HL-60/S4 treated with phorbol 12-myristate 13-acetate at 8.2 ng/mL for 4 days and 3 days (cell line): ENCODE measurements around the gene FICD.

Experiments used
- in situ Hi-C: fragments of 300-500 bp; cut with MboI; formaldehyde crosslinking; loops from 2 replicates; pipeline ENCODE4 v1.15.0; 2022; ENCODE audit warnings: low sequenced_read_pairs

FICD gene

DNA sequence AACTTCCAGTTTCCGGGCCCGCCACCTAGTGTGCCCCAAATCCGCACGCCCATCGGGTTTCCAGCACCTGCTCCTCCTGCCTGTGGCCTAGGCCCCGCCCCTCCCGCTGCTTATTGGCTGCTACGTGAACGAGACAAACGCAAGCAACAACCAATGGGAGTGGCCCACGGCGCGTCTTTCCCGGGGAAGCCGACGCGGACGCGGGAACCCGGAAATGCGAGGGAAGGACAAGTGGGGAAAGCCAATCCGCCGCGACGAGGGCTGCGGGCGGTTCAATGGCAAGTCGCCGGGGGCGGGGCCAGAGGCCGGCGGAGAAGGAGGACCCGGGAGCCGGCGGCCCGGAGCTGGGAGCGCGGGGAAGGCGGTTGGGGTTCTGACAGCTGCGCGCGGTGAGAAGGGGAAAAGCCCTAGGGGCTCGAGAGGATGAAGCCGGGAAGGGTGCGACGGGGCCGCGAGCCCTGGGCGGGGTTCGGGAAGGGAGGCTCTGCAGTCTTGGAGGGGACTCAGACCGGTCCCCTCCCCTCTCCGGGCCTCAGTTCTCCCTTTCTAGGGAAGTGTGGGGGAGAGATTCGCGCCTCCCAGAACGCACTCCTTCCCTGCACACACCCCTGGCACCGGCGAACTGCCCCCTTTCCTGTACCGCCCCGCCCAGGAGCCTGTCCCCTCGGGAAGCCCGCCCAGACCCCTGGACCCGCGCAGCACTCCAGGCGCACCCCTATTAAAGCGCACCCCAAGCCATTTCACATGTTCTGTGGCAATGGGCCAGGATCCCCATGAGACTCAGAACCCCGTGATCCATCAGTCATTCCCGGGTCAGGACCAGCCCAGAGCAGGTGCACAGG is at the start of gene FICD:
Gene FICD (plus strand): TSS at position 305 of the 842 bp plus-strand sequence. CDS start 1,696 bp downstream, outside the sequence.
- in situ Hi-C loops = no loop called here

DNA sequence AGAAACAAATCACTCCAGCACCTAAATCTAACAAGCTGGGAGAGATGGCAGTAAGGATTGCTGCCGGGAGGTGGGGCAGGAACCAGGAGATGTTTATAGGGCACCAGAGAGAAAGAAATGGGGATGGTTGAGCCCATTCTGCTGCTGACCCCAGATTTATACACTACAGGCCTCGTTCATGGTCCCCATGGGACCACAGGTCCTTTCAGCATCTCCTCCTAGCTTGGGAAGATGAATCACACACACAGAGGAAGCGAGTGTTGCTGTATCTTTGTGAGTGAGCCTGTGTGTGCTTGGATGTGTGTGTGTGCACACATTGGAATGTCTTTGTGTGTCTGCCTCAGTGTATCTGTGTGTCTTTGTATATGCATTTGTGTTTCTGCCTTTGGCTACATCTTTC is 49.7 kb upstream of the FICD start:
- in situ Hi-C loops = no loop called here

DNA sequence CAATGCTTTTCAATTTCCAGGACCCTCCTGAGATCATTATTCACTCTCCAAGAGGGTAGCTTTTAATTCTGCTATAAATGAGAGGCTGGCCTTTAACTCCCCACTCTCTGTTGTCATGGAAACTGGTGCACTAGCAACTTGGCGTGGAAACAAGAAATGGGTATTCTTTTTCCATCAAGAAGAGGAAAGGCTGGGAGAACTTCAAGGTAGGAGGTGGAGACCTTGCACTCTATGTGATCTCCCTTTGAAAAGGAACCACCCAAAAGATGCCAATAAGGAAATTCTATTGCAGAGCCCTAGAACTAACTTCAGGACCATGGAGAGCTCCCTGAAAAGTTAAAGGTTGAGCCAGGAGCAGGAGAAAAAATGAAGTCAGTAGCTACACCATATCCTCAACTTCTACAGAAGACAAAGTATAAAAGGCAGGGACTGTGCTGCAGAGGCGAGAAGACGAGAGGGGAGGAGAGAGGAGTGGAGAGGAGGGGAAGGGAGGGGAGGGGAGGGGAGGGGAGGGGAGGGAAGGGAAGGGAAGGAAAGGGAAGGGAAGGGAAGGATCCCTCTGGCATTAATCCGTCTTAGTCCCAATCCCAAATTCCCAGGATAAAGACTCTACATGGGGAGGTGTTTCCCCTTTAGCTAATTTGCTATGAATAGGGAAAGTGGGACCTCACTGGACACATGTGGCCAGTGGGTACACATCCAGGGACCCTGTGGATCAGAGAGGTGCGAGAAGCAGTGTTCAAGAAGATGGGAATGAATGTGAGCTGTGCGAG is 46.7 kb upstream of the FICD start:
- in situ Hi-C loops = no loop called here

DNA sequence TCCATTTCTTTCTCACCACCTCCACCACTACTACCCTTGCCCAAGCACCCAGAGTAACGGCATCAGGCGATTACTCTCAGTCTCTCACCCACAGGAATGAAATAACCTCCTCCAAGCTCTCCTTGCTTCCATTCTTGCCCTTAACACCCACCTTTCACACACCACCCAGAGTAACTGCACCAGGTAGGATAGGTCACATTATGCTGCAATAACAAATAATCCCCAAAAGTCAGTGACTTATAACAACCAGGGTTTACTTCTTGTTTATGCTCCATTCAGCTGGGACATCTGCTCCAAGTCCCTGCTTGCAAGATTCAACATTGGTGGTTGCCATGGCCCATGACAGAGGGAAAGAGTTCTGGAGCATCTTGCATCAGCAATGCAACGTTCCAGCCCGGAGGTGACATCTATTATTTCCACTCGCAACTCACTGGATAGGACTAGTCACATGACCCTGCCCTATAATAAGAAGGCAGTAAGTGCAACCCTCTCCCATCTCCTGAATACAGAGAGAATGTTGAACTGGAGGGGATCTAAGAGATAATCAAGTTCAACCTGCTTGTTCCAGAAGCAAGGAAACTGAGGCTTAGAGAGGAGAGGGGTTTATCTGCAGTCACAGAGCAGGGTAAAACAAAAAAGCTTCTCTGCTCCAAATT is 41.5 kb upstream of the FICD start:
- in situ Hi-C loops = no loop called here

DNA sequence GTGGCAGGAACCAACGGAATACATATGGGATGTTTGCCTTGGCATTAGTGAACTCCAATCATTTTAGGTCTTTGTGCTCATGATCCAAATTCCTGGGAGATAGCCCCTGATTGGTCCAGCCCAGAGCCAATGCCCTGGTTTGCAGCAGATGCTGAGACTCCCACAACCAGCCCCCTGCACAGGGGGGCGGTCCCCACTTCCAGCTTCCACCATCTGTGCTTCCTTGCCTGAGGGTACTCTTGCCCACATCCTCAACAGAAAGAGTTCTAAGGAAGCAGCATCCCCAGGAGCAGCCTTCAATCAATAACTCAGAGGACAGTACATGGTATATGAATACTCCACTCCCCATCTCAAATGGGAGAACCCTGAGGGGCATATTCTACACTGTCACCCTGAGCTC is 39.7 kb upstream of the FICD start:
- in situ Hi-C loops = loop anchor here (25.0 kb wide), 1 partner anchor 413 kb away; no protein-coding TSS in a partner anchor

DNA sequence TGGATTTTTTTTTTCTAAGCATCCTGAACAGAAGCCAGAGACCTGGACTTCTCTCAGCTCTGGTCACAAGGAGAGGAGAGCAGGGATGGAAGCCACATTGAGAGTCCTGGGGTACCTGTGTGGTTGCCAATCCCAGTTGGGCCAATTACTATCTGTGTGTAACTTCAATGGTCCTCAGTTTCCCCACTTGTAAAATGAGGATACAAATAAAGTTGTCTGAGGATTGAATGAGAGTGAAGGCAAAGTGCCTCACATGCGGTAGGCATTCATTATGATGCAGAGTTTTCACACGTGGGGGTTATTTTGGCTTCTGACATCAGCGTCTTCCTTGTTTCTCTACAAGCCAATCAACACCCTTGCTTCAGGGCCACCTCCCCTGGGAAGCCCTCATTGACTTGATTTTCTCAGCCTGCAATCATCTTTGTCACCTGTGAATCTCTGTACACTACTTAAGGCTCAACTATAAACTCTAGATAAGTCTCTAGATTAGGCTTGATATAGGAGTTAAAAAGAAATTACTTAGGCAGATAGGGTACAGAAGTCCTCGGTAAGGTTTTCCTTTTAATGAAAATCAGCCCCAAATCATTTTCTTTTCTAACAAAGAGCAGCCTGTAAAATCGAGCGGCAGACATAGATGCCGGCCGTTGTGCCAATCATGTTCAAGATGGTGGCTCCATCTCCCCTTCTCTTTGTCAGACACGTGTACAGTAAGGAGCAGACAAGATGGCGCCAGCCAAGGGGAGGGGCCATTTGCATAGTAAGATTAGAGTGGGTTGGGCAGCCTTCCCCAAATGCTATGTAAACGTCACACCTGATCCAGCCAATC is 37.8 kb upstream of the FICD start:
- in situ Hi-C loops = loop anchor here (25.0 kb wide), 1 partner anchor 415 kb away; no protein-coding TSS in a partner anchor

DNA sequence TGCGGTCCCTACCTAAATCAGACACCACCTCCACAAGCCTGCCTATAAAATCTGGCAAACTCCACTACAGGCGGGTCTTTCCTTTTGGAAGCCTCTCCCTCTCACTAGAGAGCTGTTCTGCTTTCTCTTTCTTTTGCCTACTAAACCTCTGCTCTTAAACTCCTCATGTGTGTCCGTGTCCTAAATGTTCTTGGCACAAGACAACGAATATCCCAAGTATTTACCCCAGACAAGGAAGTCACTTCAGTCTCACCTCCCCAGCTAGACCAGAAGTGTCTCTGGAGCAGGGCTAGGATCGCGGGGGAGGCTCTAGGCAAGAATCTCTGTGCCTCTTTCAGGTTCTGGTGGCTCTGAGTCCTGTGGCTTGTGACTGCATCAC is 37.2 kb upstream of the FICD start:
- in situ Hi-C loops = loop anchor here (25.0 kb wide), 1 partner anchor 416 kb away; no protein-coding TSS in a partner anchor

DNA sequence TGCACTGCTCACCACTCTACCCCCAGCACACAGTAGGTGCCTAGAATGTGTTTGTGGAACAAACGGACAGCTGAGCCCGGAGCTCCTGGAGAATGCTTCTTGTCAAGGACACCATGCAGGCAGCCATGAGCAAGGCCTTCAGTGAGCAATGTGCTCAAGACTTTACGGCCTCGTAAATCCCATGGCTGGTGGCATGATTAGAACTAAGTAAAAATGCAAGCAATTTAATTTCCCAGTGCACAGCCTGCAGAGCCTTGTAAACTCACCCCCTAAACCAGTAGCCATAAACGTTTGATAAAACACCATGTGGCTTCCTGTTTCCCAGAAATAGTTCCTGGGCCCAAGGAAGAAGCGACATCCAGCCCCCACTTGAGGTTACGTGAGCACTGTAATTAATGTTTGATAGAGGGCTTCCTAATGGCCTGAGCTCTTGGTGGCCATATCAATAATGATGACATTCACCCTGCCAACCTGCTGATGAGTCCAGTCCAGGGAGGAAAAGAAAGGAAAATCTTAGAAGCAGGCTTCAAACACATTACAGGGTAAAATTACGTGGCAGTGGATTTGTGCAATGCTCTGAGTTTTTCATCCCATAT is 36.4 kb upstream of the FICD start:
- in situ Hi-C loops = loop anchor here (25.0 kb wide), 1 partner anchor 416 kb away; no protein-coding TSS in a partner anchor

DNA sequence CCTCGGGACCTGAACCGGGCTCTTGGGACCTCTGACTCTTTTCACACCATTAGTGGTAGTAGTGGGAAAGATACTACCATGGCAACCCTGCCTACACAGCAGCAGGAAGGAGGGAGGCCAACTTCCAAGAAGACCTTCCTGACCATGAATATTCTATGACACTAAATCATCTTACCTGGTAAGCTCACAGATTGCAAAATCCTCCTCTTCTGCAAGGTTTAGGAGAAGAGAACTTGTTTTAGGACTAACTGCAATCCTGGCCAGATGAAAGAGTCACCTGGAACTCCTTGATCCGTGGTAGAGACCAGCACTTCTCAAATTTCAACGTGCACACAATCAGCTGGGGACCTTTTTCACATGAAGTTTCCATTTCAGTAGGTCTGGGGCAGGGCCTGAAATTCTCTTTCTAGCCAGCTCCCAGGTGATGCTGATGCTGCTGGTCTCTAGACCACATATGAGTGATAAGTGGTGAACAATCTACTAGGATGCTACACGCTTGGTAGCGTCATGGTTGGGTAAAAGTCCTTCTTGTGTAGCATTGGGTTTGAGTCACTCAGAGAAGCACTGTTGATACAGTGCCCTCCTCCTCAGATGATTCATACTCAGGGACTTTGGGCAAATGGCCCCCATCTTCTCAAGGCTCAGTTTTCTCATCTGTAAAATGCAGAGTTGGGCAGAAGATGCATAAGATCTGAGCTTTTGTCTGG is 35.6 kb upstream of the FICD start:
- in situ Hi-C loops = loop anchor here (25.0 kb wide), 1 partner anchor 417 kb away; no protein-coding TSS in a partner anchor

DNA sequence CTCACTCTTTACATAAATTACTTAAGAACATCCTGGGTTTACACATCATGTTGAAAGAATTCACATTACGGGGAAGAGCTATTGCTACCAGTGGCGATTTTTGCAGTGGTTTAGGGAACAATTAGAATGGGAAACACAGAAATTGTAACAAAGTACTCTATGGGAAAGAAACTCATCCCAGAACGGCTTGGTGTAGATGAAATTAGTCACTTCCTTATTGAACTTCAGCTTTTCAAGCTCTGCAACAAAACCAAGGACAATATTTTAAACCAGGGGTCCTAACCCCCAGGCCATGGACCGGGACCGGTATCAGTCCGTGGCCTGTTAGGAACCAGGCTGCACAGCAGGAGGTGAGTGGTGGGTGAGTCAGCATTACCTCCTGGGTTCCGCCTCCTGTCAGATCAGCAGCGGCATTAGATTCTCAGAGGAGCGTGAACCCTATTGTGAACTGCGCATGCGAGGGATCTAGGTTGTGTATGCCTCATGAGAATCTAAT is 32.3 kb upstream of the FICD start:
- in situ Hi-C loops = loop anchor here (25.0 kb wide), 1 partner anchor 420 kb away; no protein-coding TSS in a partner anchor

DNA sequence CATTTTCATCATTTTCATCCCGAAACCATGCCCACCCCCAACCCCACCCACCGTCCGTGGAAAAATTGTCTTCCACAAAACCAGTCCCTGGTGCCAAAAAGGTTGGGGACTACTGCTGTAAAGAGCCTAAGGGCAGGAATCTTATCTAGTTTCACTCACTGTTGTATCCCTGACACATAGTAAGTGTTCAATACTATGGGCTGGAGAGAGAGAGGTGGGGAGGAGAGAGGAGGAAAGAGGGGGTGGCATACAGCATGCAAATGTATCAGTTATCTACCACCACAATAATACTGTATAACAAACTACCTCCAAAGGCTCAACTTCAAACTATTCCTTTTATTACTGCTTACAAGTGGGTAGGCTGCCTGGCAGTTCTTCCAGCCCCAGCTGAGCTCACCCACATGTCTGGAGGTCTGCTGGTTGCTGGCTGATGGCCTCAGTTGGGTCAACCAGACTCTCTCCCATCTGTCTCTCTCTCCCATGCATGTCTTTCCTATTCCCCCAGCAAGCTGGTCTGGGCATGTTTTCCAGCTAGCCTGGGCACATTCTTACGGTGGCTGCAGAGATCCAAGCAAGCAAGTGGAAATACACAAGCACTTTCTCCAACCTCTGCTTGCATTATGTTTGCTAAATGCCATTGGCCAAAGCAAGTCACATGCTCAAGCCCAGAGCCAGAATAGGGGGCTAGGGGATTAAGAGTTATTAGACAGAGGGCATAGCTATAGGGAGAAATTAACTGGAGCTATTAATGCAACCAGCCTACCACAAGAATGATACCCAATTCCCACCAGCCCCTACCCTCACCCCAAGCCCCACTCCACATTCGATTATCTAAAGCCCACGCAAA is 31.6 kb upstream of the FICD start:
- in situ Hi-C loops = loop anchor here (25.0 kb wide), 1 partner anchor 421 kb away; no protein-coding TSS in a partner anchor

DNA sequence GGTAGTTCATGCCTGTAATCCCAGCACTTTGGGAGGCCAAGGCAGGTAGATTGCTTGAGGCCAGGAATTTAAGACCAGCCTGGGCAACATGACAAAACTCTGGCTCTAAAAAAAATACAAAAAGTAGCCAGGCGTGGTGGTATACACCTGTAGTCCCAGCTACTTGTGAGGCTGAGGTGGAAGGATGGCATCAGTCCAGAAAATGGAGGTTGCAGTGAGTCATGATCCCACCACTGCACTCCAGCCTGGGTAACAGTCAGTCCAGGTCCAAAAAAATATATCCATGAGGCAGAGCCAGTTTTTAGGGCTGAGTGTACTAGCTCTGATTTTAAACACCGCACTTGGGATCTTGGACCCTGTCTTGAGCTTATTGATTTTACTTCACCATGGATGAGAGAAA is 30.6 kb upstream of the FICD start:
- in situ Hi-C loops = loop anchor here (25.0 kb wide), 1 partner anchor 422 kb away; no protein-coding TSS in a partner anchor

DNA sequence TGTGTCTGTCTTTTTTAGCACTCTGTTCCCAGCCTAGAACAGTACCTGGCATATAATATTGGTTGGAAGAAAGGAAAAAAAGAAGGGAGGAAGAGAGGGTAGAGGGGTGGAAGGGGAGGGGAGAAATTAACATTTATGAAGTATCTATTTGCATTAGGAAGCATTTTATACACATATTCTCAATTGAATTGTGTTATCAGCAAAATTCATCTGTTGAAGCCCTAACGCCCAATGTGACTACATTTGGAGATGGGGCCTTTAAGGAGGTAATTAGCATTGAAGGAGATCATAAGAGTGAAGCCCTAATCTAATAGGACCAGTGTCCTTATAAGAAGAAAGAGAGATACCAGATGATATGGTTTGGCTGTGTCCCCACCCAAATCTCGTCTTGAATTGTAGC is 30.2 kb upstream of the FICD start:
- in situ Hi-C loops = loop anchor here (25.0 kb wide), 1 partner anchor 423 kb away; no protein-coding TSS in a partner anchor

DNA sequence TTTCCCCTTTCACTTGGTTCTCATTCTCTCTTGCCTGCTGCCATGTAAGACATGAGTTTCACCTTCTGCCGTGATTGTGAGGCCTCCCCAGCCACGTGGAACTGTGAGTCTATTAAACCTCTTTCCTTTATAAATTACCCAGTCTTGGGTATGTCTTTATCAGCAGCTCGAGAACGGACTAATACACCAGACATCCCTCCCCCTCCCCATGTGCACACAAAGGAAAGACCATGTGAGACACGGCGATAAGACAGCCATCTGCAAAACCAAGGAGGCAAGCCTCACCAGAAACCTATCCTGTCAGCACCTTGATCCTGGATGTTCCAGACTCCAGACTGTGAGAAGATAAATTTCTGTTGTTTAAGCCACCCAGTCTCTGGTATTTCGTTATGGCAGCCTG is 29.7 kb upstream of the FICD start:
- in situ Hi-C loops = loop anchor here (25.0 kb wide), 1 partner anchor 423 kb away; no protein-coding TSS in a partner anchor

DNA sequence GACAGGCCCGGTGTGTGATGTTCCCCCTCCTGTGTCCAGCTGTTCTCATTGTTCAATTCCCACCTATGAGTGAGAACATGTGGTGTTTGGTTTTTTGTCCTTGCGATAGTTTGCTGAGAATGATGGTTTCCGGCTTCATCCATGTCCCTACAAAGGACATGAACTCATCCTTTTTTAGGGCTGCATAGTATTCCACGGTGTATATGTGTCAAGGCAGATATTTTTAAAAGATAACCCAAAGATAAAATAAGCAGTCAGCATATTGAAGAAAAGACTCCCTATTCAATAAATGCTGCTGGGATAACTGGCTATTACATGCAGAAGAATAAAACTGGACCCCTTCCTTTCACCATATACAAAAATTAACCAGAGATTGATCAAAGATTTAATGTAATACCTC is 28.0 kb upstream of the FICD start:
- in situ Hi-C loops = loop anchor here (25.0 kb wide), 1 partner anchor 425 kb away; no protein-coding TSS in a partner anchor

DNA sequence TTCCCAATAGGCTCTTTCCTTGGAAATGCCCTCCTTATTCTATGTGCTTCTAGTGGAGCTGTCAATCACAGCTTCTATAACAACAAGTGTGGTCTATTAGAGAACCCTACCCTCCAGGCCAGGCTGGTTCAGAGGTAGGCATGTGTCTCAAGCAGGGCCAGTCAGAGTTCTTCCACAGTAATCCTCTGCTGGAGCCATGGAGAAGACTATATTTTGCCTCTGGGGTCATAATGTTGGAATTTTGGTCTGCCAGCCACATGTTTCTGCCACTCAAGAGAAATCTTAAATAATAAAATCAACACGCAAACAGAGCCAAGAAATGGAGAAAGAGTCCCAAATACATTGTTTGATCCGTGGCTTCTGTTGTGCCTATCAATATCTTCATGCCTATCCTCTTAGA is 23.8 kb upstream of the FICD start:
- in situ Hi-C loops = loop anchor here (25.0 kb wide), 1 partner anchor 429 kb away; no protein-coding TSS in a partner anchor

DNA sequence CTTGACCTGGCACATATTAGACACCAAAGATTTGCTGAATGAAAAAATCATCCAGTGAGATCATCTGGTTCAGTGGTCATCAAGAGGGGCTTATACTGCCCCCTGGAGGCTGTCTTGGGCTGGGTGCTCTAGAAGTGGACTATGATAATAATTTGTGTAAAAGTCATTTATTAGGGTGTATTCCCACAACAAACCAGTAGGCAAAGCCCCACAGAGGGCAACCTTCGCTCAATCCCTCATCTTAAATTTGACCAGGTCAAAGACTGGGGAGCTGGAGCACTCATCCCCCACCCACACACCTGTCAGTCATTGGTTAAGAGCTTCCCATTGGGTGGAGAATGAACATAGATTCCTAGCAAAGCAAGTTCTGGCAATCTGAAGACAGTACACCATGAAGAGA is 20.0 kb upstream of the FICD start:
- in situ Hi-C loops = loop anchor here (25.0 kb wide), 1 partner anchor 433 kb away; no protein-coding TSS in a partner anchor
